Kidney (tissue), 14 donors: ENCODE results near the gene BCLAF3. TPM values are rescaled to one million over a fixed set of nuclear protein-coding genes. Genes with fewer than 3 reads are reported as not detected.
A peak's percentile ranks its signal among the peaks of the same experiment; 100 is the strongest.

Source experiments
- DNase-seq, 5 donors: peaks; one replicate each; pipeline ENCODE4 v3.0.0-alpha.2; 2013 to 2020
- FAIRE-seq: peaks from 2 replicates; lab custom pipeline; 2012; peaks lifted over from hg19 to GRCh38; lab: Jason Lieb, UNC
- H3K27ac ChIP-seq, 2 donors: one replicate each; pipeline ENCODE4 v1.7.0; 2013; ENCODE audit warnings: low read depth in 2 of 2, low read length in 2 of 2, inconsistent platforms in 1 of 2
- H3K27me3 ChIP-seq: one replicate; pipeline ENCODE4 v1.7.1; 2013; ENCODE audit warnings: low read length, inconsistent platforms; ENCODE audit not compliant: control insufficient read depth, insufficient read depth
- H3K36me3 ChIP-seq, 3 donors: one replicate each; pipeline versions ENCODE4 v1.7.0 to v1.7.1; 2013; ENCODE audit warnings: low read length in 3 of 3, control low read depth in 1 of 3, inconsistent platforms in 1 of 3; ENCODE audit not compliant: insufficient read depth in 3 of 3, control insufficient read depth in 2 of 3
- H3K4me1 ChIP-seq, 3 donors: one replicate each; pipeline versions ENCODE4 v1.7.0 to v1.7.1; 2013; ENCODE audit warnings: low read length in 3 of 3, inconsistent platforms in 1 of 3, low read depth in 1 of 3; ENCODE audit not compliant: control insufficient read depth in 2 of 3, insufficient read depth in 2 of 3
- H3K4me3 ChIP-seq, 3 donors: one replicate each; pipeline versions ENCODE4 v1.7.0 to v1.8.1; 2013; ENCODE audit warnings: low read length in 3 of 3, control low read depth in 1 of 3, inconsistent platforms in 1 of 3
- H3K9ac ChIP-seq, 3 donors: one replicate each; pipeline versions ENCODE4 v1.7.0 to v1.7.1; 2013; ENCODE audit warnings: low read length in 3 of 3, control low read depth in 1 of 3, inconsistent platforms in 1 of 3
- H3K9me3 ChIP-seq, 3 donors: one replicate each; pipeline versions ENCODE4 v1.7.0 to v1.7.1; 2013; ENCODE audit warnings: low read length in 3 of 3, control low read depth in 1 of 3, inconsistent platforms in 1 of 3; ENCODE audit not compliant: control insufficient read depth in 2 of 3, insufficient read depth in 1 of 3
- intact Hi-C: fragments of 100-400 bp; cut with DNase I; formaldehyde crosslinking; loops from one replicate; pipeline ENCODE4 v1.11.1; 2022
- microRNA-seq: library from miRNA; unstranded; fragments of <30 nt; microRNA quantifications from one replicate; pipeline ENCODE4 v1.2.0, GENCODE V29; 2020
- polyA plus RNA-seq: library from polyadenylated mRNA; stranded (reverse); fragments of 350-450 nt; fragmentation: Illumina TruSeq; extraction: RNeasy Lipid Tissue Mini Kit (QIAGEN cat#74804); gene quantifications from one replicate; pipeline ENCODE4 v1.2.3, GENCODE V29; 2014; ENCODE audit warnings: low read depth, low replicate concordance; ENCODE audit not compliant: insufficient read depth
- total RNA-seq: library from RNA; stranded (reverse); fragmentation: NEBNext Ultra II Directional; extraction: Animal tissue kit (Norgen Biotek cat#: 25700); gene quantifications from one replicate; pipeline ENCODE4 v1.2.1, GENCODE V29; 2021
- TF ChIP-seq, protein P1 (sequence below): IDR thresholded peaks from 3 replicates; pipeline ENCODE4 v1.5.1; 2012; ENCODE audit warnings: mild to moderate bottlenecking, moderate library complexity, borderline replicate concordance; ENCODE audit not compliant: insufficient read depth; ENCODE audit errors: extremely low read depth
- donor health status: control.
- donor health status: control.
- donor health status: control.
- donor health status: control.
- donor health status: control.
- donor health status: DM: yes; HTN: yes; CAD: no.
- donor health status: Normal renal cell carcinoma (clear cell type).

BCLAF3 gene
- total and polyA plus RNA-seq, 2 donors from 2014 or later, result 3.1 to 17.2 TPM

DNA sequence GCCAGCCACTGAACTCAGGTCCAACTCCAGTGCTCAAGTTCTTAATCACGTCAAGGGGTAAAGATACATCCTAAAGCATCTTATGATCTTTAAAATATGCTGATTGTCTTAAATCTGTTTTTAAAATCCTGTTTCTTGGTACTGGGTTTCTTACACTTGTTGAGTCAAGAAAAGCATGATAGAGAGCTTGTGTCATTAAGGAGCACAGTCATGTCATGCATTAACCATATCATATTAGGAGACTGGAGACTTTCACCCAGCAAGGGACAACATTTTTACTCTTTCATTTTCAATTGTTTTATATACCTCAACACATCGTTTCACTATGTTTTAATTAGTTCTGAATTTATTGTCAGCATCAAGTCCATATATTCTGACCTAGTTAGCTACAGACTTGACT, 41.5 kb downstream of the BCLAF3 start:
- no peak overlapping the region for H3K27ac ChIP-seq
- H3K4me1 ChIP-seq, result peaks cover 0 to under 1% (median 0%) of the 10 kb centered on the region in 3 donors
- no peak overlapping the region for H3K4me3 ChIP-seq
- no peaks in the 10 kb centered on the region for H3K9me3 ChIP-seq
- DNase-seq, result no peak
- no peak overlapping the region for H3K9ac ChIP-seq
- H3K27me3 ChIP-seq, result peaks cover 4% of the 10 kb centered on the region
- no peak for FAIRE-seq
- peaks cover 0 to 5% (median 5%) of the 10 kb centered on the region in 3 donors for H3K36me3 ChIP-seq
- intact Hi-C loops, result no loop called here
- TF ChIP-seq, protein P1, sequence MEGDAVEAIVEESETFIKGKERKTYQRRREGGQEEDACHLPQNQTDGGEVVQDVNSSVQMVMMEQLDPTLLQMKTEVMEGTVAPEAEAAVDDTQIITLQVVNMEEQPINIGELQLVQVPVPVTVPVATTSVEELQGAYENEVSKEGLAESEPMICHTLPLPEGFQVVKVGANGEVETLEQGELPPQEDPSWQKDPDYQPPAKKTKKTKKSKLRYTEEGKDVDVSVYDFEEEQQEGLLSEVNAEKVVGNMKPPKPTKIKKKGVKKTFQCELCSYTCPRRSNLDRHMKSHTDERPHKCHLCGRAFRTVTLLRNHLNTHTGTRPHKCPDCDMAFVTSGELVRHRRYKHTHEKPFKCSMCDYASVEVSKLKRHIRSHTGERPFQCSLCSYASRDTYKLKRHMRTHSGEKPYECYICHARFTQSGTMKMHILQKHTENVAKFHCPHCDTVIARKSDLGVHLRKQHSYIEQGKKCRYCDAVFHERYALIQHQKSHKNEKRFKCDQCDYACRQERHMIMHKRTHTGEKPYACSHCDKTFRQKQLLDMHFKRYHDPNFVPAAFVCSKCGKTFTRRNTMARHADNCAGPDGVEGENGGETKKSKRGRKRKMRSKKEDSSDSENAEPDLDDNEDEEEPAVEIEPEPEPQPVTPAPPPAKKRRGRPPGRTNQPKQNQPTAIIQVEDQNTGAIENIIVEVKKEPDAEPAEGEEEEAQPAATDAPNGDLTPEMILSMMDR, result no peak

DNA sequence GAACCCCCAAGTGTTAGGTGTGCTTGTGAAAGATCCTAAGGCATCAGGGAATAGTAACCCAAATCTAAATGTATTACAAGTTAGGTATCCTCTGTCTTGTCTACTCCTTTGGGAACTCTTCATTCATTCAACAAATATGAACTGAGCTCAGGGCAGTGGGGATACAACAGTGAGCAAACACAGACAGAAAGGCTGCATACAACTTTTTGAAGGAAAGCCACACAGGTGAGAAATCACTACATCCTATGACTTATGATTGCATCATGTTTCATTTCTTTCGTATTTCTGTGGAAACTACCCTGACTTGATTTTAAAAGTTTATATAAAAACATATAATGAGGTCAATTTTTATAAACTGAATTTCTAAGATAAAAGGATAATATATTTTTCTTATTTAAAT, 43.2 kb downstream of the BCLAF3 start:
- Histone ChIP-seq H3K4me3 (no peak overlapping the region), H3K36me3 (no peaks in the 10 kb centered on the region), H3K9me3 (no peaks in the 10 kb centered on the region), H3K27ac (no peak overlapping the region), H3K27me3 (no peaks in the 10 kb centered on the region), H3K9ac (no peak overlapping the region), H3K4me1 (no peaks in the 10 kb centered on the region)
- FAIRE-seq, result no peak
- TF ChIP-seq, protein P1, result no peak
- no peak for DNase-seq
- intact Hi-C loops, result no loop called here

Small RNA genes lying within 50 kb of the gene (microRNA-seq; reads per million reads assigned to microRNA genes)
- gene MIR23C, result 26.0 reads per million, percentile 36 among the genes with 10 or more reads in this experiment

Other genes starting within 250 kb of the BCLAF3 start
- 20.0 TPM for gene SH3KBP1, start 103.5 kb downstream of the BCLAF3 start, total RNA-seq
- gene SH3KBP1, start 103.5 kb downstream of the BCLAF3 start, polyA plus RNA-seq, result 10.9 TPM
- gene MAP7D2, start 125.8 kb upstream of the BCLAF3 start, total RNA-seq, result 0.76 TPM
- gene MAP7D2, start 125.8 kb upstream of the BCLAF3 start, polyA plus RNA-seq, result 3.6 TPM
- 104 TPM for gene EIF1AX, start 150.8 kb upstream of the BCLAF3 start, total RNA-seq
- 29.4 TPM for gene EIF1AX, start 150.8 kb upstream of the BCLAF3 start, polyA plus RNA-seq